NCI-H1092 treated with DMSO at 0.1 percent for 48 hours (cell line): ENCODE data around the gene MYCBPAP.
A peak's percentile ranks its signal among the peaks of the same experiment; 100 is the strongest.

ENCODE experiments used
- DNase-seq: peaks from one replicate; lab custom pipeline; 2025; lab: John Stamatoyannopoulos, UW

Gene MYCBPAP

DNA sequence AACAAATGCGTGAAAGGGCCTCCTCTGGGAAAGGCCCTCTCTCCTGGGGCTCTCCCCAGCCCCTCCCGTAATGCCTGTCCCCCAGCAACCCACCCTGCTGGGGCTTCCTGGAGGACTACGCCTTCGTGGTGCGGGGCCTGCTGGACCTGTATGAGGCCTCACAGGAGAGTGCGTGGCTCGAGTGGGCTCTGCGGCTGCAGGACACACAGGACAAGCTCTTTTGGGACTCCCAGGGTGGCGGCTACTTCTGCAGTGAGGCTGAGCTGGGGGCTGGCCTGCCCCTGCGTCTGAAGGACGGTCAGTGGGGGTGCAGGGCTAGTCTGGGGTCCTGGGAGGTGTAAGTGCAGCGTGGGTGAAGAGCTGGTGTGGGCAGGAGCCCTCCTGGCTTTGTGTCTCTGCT lies 43.6 kb downstream of the MYCBPAP start:
- no peak for DNase-seq

DNA sequence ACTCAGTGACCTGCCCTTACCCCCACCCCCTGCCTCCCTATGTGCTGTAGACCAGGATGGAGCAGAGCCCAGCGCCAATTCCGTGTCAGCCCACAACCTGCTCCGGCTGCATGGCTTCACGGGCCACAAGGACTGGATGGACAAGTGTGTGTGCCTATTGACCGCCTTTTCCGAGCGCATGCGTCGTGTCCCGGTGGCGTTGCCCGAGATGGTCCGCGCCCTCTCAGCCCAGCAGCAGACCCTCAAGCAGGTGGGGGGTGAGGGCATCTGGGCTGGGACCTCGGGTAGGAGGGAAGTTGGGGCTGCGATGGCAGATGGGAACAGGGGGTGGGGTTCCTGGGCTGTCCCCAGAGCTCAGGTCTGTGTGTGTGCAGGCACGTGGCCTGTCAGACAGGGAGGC lies 46.0 kb downstream of the MYCBPAP start:
- no peak for DNase-seq

DNA sequence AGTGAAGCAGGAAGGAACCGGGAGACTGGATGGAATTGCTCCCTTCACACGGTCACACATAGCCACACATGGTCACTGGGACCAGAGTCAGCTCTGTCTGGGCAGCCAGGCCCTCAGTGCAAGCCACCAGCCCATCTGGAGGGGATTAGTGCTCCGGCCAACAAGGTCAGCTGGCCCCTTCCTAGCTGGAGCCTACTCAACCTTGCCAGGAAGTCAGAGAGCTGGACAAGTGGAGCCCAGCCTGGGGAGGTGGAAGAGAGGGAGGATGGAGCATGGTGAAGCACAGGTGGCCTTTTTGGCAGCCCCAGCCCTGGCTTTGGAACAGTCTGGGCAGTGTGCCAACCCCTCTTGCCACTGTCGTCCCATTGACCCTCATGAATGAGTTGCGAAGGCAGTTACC lies 48.6 kb downstream of the MYCBPAP start:
- peak; percentile 89 for DNase-seq

DNA sequence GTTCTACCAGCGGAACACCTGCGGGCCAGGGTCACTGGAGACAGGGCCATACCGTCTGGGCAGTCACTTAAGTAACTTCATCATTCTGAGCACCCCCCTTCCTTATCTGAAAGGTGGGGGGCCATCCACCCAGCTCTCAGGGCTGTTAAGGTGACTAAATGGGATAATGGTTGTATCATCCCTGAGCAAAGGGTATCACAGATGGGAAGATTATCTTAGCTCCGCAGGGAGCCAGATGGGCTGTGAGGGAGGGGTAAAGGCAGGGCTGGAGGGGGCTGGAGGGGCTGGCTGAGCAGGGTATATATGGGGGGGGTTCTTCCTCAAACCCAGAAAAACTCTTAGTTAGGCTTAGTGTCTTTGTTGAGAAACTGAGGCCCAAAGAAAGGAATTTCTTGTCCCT lies 49.4 kb downstream of the MYCBPAP start:
- DNase-seq, result no peak

DNA sequence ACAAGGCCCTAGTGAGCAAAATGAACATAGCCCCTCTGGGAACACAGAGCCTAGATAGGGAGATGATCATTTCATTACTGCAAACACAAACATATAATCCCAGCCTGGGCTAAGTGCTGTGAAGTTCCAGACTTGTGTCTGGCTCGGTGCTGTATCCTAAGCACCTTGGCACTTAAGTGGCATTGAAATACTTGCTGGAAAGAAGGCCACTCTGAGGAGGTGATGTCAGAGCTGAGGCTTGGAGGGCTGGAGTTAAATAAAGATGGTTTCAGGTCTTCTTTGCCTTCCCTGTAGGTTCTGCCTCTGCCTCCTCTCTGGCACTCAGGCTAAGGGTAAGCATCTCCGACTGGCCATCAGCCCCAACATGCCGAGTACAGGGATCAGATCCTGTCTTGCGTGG lies 49.9 kb downstream of the MYCBPAP start:
- no peak for DNase-seq

DNA sequence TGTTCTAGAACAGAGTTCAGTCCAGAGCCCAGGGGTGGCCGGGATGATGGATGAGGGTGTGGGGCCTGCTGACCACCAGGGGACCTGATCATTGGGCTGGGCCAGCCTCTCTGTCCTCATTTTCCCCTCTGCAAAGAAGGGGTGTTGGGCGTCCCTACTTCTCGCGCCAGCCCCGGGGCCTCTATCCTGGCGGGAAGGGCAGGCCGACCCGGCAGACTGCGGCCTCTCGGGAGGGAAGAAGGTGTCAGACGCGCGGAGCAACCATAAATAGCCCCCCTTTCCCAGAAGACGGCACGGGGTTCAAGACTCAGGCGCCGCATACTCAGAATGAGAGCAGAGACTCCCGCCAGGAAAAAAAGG lies 50.3 kb downstream of the MYCBPAP start:
- no peak for DNase-seq

DNA sequence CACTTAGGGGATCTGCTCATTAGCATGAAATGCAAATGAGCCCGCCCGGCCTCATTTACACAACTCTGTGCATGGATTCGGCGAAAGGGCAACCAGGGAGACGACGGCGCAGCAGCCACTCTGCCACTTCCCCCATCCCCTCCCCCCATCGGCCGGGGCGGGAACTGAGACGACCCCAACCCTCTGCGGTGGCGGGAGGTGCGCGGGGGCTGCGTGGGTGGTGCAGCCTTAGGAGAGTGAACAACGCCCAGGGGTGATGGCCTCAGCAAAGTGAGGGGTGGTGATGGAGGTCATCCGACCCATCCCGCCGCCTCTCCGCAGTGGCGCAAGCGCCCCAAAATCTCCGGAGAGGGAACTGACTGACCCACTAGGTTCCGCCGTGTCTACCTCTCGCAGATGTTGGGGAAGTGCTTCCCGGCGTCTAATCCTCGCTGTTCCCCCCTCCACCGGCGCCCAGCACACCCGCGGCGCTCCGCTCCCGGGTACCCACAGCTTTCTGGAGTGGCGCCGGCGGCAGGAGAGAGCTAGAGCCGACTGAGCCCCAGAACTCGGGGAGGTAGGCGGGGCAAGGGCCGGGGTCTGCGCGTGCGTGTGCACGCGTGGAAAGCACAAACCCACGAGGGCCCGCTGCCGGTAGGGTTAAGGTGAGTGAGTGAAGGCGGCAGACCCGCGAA lies 50.8 kb downstream of the MYCBPAP start:
- DNase-seq, result no peak

DNA sequence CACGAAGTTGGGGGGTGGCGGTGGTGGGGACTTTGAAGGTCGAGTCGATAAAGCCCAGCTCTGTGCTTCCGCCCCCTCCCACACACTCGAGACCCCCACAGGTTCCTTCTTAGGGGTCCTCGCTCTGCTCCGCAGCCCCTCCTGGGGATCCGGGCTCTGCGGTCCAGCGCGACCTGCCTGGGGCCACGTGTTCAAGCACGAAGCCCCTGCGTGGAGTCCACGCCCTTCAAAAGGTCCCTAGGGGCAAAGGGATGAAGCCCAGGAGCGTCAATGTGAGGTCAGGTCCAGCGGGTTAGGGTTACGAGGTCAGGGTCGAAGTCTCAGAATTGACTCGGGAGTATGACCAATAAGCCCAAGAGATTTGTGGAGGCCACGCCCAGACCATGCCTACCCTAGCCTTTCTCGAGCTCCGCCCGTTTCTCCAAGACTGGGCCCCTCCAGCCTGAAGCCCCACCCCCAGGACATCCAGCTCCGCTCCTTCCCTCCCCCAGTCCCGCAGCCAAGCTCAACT lies 51.5 kb downstream of the MYCBPAP start:
- DNase-seq, result no peak

DNA sequence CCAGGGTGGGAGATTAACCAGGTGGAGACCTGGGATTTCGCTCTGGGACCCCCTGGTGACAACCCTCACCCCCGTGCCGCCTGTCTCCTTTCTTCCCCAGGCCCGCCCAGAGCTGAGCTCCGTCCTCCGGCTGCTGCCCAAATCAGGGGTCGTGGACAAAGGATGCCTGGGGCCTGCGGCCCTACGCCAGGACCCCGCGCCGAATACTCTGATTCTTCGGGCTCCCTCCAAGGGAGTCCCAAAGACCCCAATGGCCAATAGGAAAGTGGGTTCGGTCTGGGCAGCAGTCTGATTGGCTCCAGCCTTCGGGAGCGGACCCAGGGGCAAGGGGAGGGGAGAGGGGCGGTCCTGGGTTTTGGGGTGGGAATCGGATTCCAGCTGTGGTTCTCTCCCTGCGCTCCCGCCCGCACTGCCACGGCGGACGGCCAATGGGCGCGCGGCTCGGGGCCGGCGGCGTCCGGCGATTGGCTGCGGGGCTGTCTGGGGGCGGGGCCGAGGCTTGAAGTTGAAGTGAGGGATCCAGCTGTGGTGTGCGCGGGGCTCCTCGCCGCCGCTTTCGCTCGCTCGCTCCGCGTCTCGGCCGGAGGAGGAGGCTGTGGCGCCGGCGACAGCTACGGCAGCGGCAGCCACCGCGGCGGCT lies 52.1 kb downstream of the MYCBPAP start, which contains the start of gene CACNA1G:
CACNA1G (plus strand) TSS at position 531 of the 640 bp plus-strand sequence. CDS start 745 bp downstream, outside the sequence.
- peak; percentile 79 for DNase-seq

DNA sequence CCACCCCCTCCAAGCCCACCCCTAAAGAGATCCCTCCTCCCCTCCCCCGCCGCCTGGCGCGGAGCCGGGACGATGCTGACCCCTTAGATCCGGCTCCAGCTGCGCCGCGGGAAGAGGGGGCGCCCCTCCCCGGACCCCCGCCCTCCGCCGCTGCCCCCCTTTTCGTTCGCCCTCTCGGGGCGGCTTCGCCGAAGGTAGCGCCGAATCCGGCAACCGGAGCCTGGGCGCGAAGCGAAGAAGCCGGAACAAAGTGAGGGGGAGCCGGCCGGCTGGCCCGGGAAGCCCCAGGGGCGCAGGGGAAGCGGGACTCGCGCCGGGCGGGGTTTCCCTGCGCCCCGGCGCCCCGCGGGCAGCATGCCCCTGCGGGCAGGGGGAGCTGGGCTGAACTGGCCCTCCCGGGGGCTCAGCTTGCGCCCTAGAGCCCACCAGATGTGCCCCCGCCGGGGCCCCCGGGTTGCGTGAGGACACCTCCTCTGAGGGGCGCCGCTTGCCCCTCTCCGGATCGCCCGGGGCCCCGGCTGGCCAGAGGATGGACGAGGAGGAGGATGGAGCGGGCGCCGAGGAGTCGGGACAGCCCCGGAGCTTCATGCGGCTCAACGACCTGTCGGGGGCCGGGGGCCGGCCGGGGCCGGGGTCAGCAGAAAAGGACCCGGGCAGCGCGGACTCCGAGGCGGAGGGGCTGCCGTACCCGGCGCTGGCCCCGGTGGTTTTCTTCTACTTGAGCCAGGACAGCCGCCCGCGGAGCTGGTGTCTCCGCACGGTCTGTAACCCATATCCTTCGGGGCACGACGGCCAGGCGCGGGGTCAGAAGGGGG lies 52.9 kb downstream of the MYCBPAP start:
- peak; percentile 5 for DNase-seq

DNA sequence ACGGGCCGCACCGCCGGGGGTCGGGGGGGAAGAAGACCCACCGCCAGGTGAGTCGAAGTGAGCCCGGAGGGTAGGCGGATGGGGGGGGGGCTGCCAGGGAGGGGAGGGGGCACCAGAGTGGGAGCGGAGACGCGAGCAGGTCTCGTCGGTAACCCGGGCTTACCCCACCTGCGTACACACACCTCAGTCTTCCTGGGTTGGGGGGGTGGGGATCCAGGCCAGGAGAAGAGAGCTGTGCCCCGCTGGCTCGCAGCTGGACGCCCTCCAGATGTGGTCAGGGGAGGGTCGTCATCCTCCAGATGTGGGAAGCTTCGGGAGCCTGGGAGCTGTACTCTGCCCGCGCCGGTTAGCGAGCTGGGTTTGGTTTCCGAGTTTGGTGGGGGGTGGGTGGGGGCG lies 53.5 kb downstream of the MYCBPAP start:
- DNase-seq, result no peak

DNA sequence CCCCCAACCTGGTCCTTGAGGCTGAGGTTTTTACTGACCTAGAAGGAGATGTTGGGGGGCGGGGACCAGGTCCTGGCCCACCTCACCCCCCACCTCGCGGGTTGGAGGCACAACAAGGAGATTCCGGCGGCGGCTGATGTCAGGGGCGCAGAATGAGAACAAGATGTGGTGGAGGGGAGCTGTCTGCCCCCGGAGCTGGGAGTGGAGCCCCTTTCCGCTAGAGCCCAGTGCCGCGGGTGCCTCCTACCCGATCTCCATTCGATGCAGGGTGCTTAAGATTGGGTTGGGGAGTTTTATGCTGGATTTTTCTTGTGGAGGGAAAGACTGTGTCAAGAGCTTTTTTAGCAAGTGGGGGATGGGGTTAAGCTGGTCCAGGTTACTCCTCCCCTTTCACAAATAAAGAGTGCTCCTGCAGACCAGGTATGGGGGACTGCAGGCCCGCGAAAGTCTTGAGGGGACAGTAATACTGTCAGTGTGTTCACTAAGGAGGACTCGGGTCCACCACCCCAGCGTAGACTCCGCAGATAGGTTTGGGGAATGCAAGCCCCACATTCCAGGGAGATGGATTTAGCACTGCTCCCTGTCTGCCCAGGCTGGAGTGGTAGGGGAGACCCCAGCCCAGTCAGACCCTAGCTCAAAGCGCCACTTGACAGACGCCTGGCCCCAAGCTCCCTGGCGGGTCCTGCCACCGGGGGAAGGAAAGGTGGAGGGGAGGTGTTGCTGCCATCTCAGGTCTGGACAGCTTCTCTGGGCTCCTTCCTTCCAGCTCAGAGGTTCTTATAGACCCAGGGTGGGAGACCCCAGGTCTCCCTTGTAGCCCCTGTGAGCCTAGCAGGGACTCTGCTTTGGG lies 54.2 kb downstream of the MYCBPAP start:
- no peak for DNase-seq

DNA sequence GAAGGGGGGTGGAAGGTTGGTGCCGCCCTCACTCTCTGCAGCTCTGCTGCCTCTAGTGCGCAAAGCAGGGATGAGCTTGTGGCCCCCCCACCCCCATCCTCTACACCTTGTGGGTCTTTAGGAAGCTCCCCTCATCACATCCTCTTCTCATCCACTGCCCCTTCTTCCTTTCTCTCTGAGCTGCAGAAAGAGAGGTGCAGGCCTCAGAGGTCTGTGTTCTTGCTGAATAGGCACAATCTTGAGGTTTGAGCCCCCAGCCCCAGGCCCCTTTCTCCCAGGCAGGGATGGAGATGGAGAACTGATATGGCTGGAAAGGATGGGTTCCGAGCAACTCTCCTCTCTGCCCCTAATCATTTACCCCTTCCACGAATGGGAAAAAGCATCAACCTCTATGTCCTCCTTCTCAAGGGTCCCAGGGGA lies 54.9 kb downstream of the MYCBPAP start:
- no peak for DNase-seq

DNA sequence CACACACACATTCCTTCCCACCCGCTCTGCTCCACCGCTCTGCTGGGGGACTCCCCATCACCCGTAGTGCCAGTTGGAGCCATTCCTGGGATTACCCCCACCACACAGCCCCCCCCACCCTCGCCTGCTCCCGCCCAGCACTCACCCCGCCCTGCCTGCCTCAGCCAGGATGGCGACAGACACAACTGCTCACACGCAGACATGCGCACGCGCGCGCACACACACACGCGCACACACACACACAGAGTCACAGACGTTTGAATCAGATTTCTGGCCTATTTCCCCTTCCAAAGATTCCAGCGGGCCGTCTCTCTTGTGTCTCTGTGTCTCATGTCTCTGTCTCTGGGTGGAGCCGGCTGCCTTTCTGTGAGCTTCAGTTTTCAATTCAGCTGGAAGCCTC lies 56.7 kb downstream of the MYCBPAP start:
- DNase-seq, result no peak

DNA sequence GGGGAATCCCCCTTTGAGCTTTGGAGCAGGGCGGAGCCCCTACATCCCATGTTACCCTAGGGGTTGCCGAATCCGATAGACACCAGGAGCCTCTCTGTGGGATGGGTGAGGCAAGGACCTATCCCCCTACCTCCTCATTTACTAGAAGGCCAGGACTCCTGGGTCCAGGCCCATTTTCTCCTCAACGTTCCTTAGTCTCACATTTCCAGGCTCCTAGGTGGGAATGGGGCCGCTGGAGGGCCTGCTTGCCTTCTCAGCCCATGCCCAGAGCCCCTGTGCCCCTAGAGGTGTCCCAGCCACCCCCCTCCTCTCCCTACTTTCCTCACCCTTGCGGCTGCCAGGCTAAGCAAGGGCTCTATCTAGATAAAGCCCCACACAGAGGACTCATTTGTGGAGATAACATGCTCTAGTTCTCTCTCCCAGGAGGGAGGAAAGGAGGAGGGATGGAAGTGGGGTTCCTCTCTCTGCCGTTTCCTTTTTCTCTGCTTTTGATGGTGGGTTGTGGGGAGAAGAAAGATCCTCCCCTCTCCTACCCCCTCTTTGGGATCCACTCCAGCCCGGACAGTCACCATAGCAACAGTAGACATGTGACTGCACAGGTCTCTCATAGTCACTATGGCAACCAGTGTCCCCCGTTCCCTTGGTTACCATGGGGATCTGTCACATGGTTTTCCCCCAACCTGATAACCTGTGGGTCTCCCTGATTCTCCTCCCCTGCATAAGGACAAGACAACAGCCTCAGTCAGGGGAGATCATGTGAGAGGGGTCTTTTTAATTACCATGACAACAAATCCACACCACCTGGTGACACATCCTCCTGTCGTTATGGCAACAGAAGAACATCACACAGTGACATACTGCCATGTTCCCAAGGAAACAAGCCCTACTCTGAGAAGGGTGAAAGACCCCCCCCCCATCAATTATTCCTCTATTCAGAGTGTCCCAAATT lies 57.4 kb downstream of the MYCBPAP start:
- peak; percentile 47 for DNase-seq

DNA sequence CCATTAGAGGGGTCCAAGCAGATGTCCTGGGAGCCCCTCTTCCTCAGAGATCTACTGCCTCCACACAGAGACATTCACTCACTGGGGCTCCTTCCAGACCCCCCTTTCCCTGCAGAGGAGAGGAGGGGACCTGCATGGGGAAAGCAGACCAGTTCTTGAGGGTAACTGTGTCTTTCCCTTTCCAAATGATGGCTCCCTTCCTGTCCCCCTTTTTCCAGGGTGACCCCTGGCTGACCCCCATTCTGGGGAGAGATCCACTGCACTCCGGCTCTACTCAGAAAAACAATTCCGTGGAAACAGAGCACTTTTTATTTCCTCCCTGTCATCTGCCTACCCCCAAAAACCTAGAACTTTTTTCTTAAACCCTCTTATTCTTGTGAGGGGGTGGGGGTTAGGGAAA lies 58.6 kb downstream of the MYCBPAP start:
- no peak for DNase-seq

DNA sequence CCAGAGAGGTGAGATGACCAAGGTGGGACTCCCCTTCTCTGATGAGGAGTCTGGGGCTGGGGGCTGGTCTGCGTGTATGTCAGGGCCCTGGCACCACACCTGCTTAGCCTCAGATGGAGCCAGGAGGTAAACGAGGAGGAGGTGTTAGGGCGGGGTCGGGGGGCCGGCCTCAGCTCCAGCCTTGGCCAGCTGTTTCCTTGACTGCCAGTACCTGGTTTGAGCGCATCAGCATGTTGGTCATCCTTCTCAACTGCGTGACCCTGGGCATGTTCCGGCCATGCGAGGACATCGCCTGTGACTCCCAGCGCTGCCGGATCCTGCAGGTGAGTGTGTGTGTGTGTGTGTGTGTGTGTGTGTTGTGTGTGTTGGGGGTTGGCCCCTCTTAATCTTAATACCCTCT lies 60.4 kb downstream of the MYCBPAP start:
- DNase-seq, result no peak

DNA sequence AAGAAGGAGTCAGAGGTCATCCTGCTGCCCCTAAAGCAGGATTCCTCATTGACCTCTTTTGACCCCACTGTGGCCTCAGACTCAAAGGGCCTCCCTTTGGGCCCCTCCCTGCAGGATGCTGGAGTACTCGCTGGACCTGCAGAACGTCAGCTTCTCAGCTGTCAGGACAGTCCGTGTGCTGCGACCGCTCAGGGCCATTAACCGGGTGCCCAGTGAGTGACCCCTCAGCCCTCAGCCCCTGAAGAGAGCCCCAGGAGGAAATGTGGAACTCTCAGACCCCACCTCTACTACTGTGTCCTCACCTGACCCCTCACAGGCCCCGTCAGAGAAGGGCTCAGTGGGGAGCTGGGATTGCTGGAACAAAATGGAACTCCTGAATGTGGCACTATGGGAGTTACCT lies 61.4 kb downstream of the MYCBPAP start:
- no peak for DNase-seq

DNA sequence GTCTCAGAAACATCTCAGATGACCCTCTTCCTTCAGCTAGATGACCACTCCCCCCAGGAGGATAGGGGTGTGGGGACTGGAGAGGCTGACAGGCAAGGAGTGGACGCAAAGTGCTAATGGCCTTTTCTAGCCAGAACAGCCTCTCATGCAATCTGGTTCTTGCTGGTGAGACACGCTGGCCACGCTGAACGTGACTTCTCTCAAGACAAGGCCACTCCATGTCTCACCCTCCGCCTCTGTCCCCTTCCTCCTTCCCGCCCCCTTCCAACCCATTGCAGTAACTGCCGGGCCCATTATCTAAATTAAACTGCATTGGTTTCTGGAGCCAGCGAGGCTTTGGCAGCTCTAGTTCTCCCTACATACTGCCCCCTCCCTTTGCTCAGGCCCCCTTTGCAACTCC lies 61.8 kb downstream of the MYCBPAP start:
- no peak for DNase-seq

DNA sequence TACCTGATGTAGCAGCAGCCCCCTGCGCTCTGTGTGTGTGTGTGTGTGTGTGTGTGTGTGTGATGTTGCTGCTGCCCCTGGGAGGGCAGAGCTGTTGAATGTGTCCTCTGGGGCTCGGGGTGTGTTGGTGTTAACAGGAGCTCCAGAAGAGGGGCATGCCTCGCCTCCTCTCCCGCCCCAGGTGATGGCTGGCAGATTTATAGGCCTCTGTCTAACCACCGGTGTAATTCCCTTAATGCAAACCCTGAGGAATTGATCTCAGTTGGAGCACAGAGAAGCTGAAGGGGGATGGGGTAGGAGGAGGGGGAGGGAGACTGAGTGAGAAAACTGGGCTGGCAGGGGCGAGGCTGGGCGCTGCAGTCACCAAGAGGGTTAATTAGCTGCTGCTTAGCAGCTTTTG lies 62.3 kb downstream of the MYCBPAP start:
- DNase-seq, result no peak

DNA sequence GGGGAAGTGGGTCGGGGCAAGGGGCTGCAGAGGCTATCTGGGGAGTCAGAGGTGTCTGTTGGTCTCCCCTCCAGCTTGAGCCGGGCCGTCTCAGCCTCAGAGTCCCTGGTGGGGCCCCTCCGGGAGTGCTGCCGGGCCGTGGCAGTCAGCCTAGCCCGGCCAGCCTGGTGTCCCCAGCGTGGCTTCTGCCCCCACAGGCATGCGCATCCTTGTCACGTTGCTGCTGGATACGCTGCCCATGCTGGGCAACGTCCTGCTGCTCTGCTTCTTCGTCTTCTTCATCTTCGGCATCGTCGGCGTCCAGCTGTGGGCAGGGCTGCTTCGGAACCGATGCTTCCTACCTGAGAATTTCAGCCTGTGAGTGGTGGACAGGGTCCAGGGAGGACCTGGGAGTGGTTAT lies 63.4 kb downstream of the MYCBPAP start:
- DNase-seq, result no peak
